ENCODE measurements around the gene CENPO. TPM values are rescaled to one million over a fixed set of nuclear protein-coding genes. Genes with fewer than 3 reads are reported as not detected.

The CENPO gene, protein sequence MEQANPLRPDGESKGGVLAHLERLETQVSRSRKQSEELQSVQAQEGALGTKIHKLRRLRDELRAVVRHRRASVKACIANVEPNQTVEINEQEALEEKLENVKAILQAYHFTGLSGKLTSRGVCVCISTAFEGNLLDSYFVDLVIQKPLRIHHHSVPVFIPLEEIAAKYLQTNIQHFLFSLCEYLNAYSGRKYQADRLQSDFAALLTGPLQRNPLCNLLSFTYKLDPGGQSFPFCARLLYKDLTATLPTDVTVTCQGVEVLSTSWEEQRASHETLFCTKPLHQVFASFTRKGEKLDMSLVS
- 13.6 and 15.8 TPM in 2 replicates for total RNA-seq

DNA sequence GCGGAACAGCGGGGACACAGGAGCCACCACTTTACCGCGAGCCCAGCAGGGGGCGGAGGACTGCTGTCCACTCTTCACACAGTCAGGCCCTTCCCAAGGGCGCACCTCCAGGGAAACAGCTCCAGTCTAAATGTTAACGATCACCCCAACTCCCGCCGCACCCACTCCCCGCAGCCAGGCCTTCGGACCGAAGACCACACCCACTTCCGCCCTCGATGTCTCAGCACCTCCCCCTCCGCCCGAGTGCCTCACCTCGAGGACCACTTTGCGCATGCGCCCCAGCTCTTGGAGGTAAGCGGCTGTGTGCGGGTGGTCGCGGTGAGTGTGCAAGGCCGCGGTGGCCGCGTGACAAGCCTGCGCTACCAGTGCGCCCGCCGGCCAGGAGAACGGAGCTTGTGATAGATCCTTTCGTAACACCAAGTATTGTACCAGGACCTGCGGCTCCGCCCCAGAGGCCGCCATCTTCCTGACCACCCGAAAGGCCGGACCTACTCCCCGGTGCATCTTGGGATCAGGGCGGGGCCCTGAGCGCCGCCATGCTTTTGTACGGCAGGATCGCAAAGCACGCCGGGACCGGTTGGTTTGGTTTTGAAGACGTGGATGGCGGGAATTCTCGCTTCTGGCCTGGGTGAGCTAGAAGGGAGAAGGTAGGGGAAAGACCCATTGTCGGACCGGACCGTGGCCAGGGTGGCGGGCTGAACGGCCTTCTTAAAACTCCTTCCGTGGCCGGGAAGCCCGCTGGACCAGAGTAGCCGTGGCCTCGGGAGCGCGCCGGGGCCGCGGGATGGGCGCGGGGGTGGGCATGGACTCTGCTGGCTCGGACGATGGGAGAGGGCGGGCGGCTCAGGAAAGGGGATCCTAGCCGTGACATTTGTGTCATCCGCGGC is at the start of gene CENPO, which contains the start of gene PTRHD1:
TSS of gene CENPO (plus strand) at position 552 of the 887 bp plus-strand sequence. CDS start 495 bp downstream, outside the sequence.
TSS of gene PTRHD1 (minus strand) at position 518 of the 887 bp plus-strand sequence. CDS start at position 504, 14 bp downstream.

Other genes starting within 250 kb of the CENPO start
- 18.8 and 25.3 TPM in 2 replicates for gene PTRHD1, start within 50 bp of the CENPO start, total RNA-seq
- gene ADCY3, start 126.8 kb downstream of the CENPO start, total RNA-seq, result 30.7 and 56.6 TPM in 2 replicates
- 8.6 and 11.6 TPM in 2 replicates for gene DNAJC27, start 178.5 kb downstream of the CENPO start, total RNA-seq
- gene EFR3B, start 248.7 kb downstream of the CENPO start, total RNA-seq, result 2.4 and 5.4 TPM in 2 replicates

Data from articular chondrocyte of knee joint (primary cell).